Measurements from ENCODE around the gene SKAP2.

The SKAP2 gene

GRCh38 chr7:26759108-26759507 lies 105.3 kb downstream of the SKAP2 start:
- DNase-seq (ENCODE audit: low read depth) = no peak

DNA sequence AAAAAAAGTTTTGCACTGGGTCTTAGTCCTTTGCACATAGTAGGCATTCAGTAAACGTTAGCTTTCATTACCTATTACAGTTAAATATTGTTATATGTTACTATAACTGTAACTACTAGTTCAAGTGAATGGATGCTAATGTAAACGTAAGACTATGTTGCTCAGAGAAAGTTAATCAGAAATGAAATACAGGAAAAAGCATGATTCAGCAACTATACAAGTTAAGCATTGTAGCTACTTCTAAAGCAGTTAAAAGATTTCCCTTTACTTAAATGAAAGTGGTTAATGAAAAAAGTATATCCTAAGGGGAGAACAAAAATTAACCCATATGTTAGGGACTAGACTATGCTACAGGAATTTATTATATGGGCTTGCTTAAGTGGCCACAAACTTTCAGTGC lies 121.2 kb downstream of the SKAP2 start:
- no peak for DNase-seq (ENCODE audit: low read depth)

DNA sequence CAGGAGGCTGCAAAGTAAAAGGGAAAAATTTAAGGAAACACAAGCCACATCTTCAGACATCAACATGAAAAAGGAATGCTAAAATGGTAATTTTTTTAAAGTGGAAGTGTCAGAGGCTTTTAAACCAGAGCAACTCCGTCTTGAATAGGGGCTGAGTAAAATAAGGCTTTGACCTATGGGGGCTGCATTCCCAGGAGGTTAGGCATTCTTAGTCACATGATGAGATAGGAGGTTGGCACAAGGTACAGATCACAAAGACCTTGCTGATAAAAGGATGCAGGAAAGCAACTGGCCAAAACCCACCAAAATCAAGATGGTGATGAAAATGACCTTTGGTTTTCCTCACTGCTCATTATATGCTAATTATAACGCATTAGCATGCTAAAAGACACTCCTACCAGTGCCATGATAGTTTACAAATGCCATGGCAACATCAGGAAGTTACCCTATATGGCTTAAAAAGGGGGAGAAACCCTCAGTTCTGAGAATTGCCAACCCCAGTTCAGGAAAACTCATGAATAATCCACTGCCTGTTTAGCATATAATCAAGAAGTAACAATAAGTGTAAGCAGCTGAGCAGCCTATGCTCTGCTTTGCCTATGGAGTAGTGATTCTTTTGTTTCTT lies 128.3 kb downstream of the SKAP2 start:
- no peak for DNase-seq (ENCODE audit: low read depth)

DNA sequence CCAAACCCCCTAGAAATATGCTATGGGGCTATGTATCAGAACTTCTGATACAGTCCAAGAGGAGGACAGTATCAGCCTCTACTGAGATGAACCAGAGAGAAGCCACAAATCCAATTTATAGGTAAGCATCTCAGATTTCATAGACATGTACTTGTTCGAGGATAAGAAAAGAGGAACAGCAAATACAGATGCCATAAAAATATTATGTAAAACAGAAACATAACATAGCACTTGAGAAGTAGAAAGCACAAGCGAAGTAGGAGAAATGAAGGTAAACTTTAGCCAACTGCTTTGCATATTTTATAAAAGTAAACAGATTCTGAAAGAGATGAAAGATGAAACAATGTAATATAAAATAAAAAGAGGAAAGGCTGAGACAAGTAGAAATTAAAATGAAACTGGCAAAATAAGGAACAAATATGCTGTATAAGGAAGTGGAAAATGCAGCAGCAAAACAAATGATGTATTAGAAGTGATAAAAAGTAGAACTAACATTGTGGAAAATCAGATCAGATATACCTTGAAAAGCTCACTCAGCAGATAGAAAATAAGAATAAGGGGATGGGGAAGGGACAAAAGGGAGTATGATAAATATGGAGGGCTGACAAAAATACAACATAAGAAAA lies 135.1 kb downstream of the SKAP2 start:
- DNase-seq (ENCODE audit: low read depth) = no peak

DNA sequence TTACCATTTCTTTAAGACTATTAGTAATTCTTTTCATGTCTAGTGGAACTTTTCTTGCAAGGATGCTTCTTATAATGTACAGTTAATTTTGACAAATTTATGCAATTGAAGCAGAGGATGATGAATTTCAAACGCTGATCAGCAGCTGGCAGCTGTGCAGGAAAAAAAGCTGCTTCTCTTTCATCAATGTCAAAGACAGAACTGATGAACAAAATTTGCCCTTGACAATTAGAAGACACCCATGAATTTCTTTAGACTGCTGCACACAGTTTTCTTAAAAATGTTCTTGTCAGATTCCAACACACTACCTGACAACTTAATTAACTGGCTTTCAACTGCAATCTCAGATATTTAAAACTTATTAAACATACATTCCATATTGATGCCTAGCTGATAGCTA lies 138.3 kb downstream of the SKAP2 start:
- DNase-seq (ENCODE audit: low read depth) = no peak

GRCh38 chr7:26724795-26725194 lies 139.6 kb downstream of the SKAP2 start:
- no peak for DNase-seq (ENCODE audit: low read depth)

- no peak for DNase-seq (ENCODE audit: low read depth)
Measured at GRCh38 chr7:26723129-26723528, 141.3 kb downstream of the SKAP2 start.

GRCh38 chr7:26721450-26721849 lies 142.9 kb downstream of the SKAP2 start:
- DNase-seq (ENCODE audit: low read depth) = no peak

GRCh38 chr7:26718063-26718462 lies 146.3 kb downstream of the SKAP2 start:
- no peak for DNase-seq (ENCODE audit: low read depth)

GRCh38 chr7:26714438-26714837 lies 150.0 kb downstream of the SKAP2 start:
- DNase-seq (ENCODE audit: low read depth) = no peak

DNA sequence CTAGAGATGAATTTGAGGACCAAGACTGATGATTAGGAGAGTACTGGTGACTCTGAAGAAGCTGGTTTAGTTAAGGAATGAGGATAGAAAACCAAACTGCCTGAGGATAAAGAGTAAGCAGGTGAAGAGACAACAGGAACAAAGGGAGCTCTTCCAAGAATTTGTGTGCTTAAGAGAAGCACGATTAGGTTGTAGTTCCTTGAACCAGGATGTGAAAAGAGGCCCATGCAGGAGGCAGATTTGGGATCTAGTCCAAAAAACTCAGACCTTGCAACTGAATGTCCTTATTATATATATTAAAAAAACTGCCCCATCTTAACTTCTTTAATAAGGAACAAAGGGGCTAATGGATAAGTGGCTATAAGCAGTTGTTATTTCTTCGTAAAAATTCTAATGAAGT lies 150.4 kb downstream of the SKAP2 start:
- DNase-seq (ENCODE audit: low read depth) = no peak

DNA sequence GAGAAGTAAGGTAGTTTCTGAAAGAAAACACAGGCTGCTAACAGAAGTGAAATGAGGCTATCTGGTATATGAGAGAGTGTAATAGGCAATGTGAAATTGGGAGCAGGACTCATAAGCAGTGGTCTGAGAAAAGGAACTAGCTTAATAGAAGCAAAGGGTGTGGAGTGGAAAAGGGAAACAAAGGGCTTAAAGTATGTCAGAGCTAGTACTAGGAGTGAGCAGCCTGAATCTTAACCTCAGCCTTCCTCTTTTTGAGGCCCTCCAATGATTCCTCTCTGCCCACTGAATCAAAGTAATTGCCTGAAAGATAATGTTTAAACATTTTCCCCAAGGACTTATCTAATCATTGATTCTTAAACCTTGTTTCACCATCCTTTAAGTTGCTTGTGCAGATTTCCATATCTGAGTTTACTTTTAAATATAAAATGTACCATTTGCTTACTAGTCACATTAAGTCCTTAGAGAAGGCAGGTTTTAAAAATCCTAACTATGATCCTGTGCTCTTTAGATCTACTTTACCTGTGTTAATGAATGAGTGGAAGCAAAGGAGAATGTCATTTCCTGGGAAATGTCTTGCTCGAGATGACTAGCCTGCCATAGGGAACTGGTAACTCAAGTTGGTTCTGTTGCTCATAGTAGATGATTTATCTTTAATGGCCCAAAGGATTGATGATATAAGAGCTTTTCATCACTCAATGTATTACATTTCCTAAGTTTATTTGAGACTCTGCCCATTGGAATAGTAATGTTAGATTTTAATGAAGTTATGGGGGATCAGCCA lies 155.0 kb downstream of the SKAP2 start:
- no peak for DNase-seq (ENCODE audit: low read depth)

GRCh38 chr7:26705567-26705966 lies 158.8 kb downstream of the SKAP2 start:
- DNase-seq (ENCODE audit: low read depth) = no peak

- no peak for DNase-seq (ENCODE audit: low read depth)
Measured at GRCh38 chr7:26704786-26705185, 159.6 kb downstream of the SKAP2 start.

- DNase-seq (ENCODE audit: low read depth) = no peak
Measured at GRCh38 chr7:26704036-26704435, 160.4 kb downstream of the SKAP2 start.

DNA sequence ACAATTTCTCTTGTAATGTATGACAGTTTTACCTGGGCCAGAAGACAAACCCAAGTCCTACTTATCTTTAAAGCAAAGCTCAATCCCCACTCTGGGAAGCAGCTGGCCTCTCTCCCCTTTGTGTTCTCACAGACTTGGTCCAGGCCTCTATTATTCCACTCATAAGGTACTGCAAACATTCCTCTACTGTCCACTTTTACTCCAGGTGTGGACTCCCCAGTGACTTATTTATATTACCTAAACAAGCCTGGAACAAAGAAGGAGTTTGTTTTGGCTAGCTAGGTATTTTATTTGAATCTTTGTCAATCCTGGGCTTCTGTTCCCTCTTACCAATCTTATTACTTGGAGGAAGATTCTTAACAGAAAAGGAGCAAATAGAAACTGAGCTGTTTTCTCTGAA lies 163.5 kb downstream of the SKAP2 start:
- DNase-seq (ENCODE audit: low read depth) = no peak

- DNase-seq (ENCODE audit: low read depth) = no peak
Measured at GRCh38 chr7:26700386-26700785, 164.0 kb downstream of the SKAP2 start.

- no peak for DNase-seq (ENCODE audit: low read depth)
Measured at GRCh38 chr7:26699766-26700165, 164.6 kb downstream of the SKAP2 start.

DNA sequence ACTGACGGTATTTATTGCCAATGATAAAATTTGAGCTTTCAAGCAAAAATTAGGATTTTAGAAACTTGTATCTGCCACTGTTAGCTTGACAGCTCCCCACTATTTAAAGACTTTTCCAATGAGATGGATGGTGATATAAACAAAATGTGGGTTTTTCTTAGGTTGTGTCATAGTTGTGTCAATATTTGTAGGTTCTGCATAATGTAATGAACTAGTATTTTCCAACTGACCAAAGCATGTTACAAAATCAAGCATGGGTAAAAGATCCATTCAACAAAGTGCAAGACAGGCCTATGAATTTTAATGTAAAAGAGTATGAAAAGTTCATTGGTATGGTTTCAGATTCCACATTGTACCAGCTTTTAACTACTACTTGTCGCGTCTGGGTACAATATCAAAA lies 165.6 kb downstream of the SKAP2 start:
- no peak for DNase-seq (ENCODE audit: low read depth)

- no peak for DNase-seq (ENCODE audit: low read depth)
Measured at GRCh38 chr7:26698194-26698593, 166.2 kb downstream of the SKAP2 start.

DNA sequence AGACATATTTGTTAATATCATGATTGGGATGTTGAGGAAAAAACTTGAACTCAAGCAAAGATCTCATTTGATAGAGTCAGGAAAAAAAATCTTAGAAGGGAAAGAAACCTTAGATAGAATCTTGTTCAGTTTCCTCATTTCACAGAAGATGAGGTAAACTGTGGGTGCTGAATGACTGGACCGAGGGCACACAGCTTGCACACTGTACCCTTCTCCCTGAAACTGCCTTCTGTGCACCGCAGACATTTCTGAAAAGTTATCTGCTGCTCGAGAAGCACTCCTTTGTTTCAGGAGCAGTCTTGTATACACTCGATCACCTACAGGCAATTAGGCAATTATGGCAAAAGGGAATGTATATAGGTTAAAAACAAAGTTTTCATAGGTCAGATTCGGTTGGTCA lies 167.4 kb downstream of the SKAP2 start:
- no peak for DNase-seq (ENCODE audit: low read depth)

DNA sequence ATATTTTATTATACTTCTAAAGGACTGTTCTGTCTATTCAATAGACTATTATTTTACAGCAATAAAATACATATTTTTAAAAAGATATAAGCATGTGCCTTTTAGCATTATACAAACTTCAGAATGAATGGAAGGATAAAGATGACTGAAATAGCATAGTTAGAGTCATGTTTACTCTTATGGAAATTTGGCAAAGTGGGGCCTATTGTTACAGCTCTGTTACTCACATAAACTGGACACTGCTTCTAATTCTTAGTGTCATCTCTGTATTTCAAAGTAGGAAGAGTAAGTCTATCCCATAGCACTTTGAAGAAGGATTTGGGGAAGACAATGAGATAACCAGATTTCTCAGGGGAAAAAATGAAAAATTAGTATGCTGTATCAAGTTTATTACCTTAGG lies 168.2 kb downstream of the SKAP2 start:
- DNase-seq (ENCODE audit: low read depth) = no peak

GRCh38 chr7:26694713-26695112 lies 169.7 kb downstream of the SKAP2 start:
- no peak for DNase-seq (ENCODE audit: low read depth)

DNA sequence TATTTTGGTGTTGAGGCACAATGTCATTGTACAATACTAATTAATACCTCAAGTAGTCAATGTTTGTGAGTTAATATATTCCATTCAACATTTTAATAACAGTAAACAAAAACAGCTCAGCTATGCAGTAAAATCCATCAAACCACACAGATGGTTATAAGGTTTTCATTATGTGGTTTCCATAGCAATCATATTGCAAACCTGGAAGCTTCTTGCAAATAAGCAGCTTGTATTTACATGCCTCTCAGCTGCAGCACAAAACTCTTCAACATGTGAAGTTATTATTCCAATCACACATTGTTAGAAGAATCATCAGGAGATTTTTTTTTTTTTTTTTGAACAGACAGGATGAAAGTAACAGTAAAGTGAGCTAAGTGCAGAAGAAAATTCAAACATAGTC lies 170.2 kb downstream of the SKAP2 start:
- no peak for DNase-seq (ENCODE audit: low read depth)
